ENCODE results near the gene NR2C2AP. TPM values are rescaled to one million over a fixed set of nuclear protein-coding genes. Genes with fewer than 3 reads are reported as not detected.
A peak's percentile ranks its signal among the peaks of the same experiment; 100 is the strongest.

NR2C2AP gene
- total and polyA plus RNA-seq, 2 of the 13 experiments (the other 11 are each of a cell fraction or from before 2014, with no cell fraction given), result 12.2 to 26.8 TPM

GRCh38 chr19:19224852-19225494, 21.8 kb upstream of the NR2C2AP start (continued):
- TF ChIP-seq DMTF1 (CRISPR knock-in tag; IDR thresholded peaks at IDR 0.05), result no peak; the same call in 1 of the 2 replicates
- no peak for TF ChIP-seq ZFP1 (CRISPR knock-in tag; IDR thresholded peaks at IDR 0.05)
- no peak for TF ChIP-seq SMYD3 (CRISPR knock-in tag; IDR thresholded peaks at IDR 0.05)
- TF ChIP-seq ZEB1 (IDR thresholded peaks at IDR 0.05; ENCODE audit: insufficient replicate concordance, low read depth), result no peak
- peak; percentile 94 for TF ChIP-seq UBTF (CRISPR knock-in tag; IDR thresholded peaks at IDR 0.05)
- no peak for TF ChIP-seq PHB2 (IDR thresholded peaks at IDR 0.05; ENCODE audit: partially characterized antibody)
- TF ChIP-seq ZNF644 (CRISPR knock-in tag; IDR thresholded peaks at IDR 0.05; ENCODE audit: low read depth), result 0 out of 2 replicates have a peak, but pooled peaks have one; percentile 34
- TF ChIP-seq ZNF44 (CRISPR knock-in tag; IDR thresholded peaks at IDR 0.05), result no peak
- TF ChIP-seq MTA1 (CRISPR knock-in tag; IDR thresholded peaks at IDR 0.05; ENCODE audit: borderline replicate concordance), result peak; percentile 33; the same call in 1 of the 2 replicates
- TF ChIP-seq ZNF616 (CRISPR knock-in tag; IDR thresholded peaks at IDR 0.05; ENCODE audit: low read depth), result 0 out of 2 replicates have a peak, but pooled peaks have one; percentile 39
- TF ChIP-seq TOPORS (CRISPR knock-in tag; IDR thresholded peaks at IDR 0.05), result no peak
- TF ChIP-seq ATF2 (CRISPR knock-in tag; IDR thresholded peaks at IDR 0.05), result no peak
- TF ChIP-seq ZBTB44 (CRISPR knock-in tag; IDR thresholded peaks at IDR 0.05), result no peak
- TF ChIP-seq TFDP1 (CRISPR knock-in tag; IDR thresholded peaks at IDR 0.05; ENCODE audit: borderline replicate concordance), result peak; percentile 89; the same call in 1 of the 2 replicates
- TF ChIP-seq PRDM15 (CRISPR knock-in tag; IDR thresholded peaks at IDR 0.05), result no peak

All from HepG2 (cell line).